OCI-LY7 (cell line): ENCODE results near the gene KRT38.

Experiments
- EZH2phosphoT487 ChIP-seq: fragments of 200-600 bp; sonication (generic); IDR thresholded peaks from 2 replicates; pipeline ENCODE4 v1.6.1; 2018; ENCODE audit warnings: low read depth, borderline replicate concordance, mild to moderate bottlenecking, mixed run types, antibody characterized with exemption, low read length, moderate library complexity, mixed read lengths
- TF ChIP-seq, protein P1 (sequence below): fragments of 200-600 bp; sonication (generic); conservative IDR thresholded peaks from 2 replicates; pipeline ENCODE4 v1.5.1; 2014; ENCODE audit warnings: mild to moderate bottlenecking, antibody characterized with exemption, low read length, moderate library complexity, mixed read lengths

DNA sequence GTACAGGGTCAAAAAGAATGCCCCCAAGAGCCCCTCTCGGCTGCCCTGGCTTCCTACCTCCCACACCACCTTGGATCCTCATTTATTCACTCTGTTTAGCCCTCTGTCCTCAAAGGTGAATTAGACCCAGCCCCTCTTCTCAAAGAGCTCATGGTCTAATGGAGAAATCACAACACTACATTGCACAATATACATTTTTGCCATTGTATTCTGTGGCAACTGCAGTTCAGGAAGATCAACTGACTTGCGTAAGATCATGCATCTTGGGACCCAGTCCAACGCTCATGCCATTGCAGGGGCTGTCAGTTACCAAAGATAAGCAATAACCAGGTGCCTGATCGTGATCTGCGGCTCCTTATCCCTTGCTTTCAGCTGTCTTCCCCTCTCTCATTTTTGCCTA lies 1.4 kb downstream of the KRT38 start:
- TF ChIP-seq, protein P1, sequence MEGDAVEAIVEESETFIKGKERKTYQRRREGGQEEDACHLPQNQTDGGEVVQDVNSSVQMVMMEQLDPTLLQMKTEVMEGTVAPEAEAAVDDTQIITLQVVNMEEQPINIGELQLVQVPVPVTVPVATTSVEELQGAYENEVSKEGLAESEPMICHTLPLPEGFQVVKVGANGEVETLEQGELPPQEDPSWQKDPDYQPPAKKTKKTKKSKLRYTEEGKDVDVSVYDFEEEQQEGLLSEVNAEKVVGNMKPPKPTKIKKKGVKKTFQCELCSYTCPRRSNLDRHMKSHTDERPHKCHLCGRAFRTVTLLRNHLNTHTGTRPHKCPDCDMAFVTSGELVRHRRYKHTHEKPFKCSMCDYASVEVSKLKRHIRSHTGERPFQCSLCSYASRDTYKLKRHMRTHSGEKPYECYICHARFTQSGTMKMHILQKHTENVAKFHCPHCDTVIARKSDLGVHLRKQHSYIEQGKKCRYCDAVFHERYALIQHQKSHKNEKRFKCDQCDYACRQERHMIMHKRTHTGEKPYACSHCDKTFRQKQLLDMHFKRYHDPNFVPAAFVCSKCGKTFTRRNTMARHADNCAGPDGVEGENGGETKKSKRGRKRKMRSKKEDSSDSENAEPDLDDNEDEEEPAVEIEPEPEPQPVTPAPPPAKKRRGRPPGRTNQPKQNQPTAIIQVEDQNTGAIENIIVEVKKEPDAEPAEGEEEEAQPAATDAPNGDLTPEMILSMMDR, result no peak
- no peak for TF ChIP-seq EZH2phosphoT487
